Dedifferentiated amniotic fluid mesenchymal stem cell (primary cell): Measurements from ENCODE around the gene RDH16.
A peak's percentile ranks its signal among the peaks of the same experiment; 100 is the strongest.
"Not testable (repeated sequence)": the region's sequence is repeated elsewhere in the genome, so short reads cannot be mapped to it uniquely, and the experiment has no call there.

Experiments
- DNase-seq: peaks from one replicate; pipeline ENCODE4 v3.0.0-alpha.2; 2016; ENCODE audit errors: extremely low spot score

Gene RDH16

GRCh38 chr12:56988207-56988739 lies 30.9 kb upstream of the RDH16 start:
- DNase-seq: no peak

- peak; percentile 73 for DNase-seq
Measured at GRCh38 chr12:56987551-56988053, 30.2 kb upstream of the RDH16 start.

GRCh38 chr12:56987011-56987410 lies 29.6 kb upstream of the RDH16 start:
- DNase-seq: no peak

GRCh38 chr12:56985714-56986113 lies 28.3 kb upstream of the RDH16 start:
- DNase-seq: not testable (repeated sequence)

- DNase-seq: no peak
Measured at GRCh38 chr12:56983386-56983785, 26.0 kb upstream of the RDH16 start.

- not testable (repeated sequence) for DNase-seq
Measured at GRCh38 chr12:56982578-56983236, 25.3 kb upstream of the RDH16 start.

GRCh38 chr12:56980941-56981530 lies 23.6 kb upstream of the RDH16 start:
- no peak for DNase-seq

GRCh38 chr12:56980268-56980667 lies 22.9 kb upstream of the RDH16 start:
- no peak for DNase-seq

- no peak for DNase-seq
Measured at GRCh38 chr12:56979628-56980027, 22.2 kb upstream of the RDH16 start.

GRCh38 chr12:56978397-56979138 lies 21.2 kb upstream of the RDH16 start:
- DNase-seq: no peak

- not testable (repeated sequence) for DNase-seq
Measured at GRCh38 chr12:56977361-56977760, 20.0 kb upstream of the RDH16 start.

- DNase-seq: not testable (repeated sequence)
Measured at GRCh38 chr12:56974224-56974623, 16.8 kb upstream of the RDH16 start.

GRCh38 chr12:56968910-56969309 lies 11.5 kb upstream of the RDH16 start:
- not testable (repeated sequence) for DNase-seq

GRCh38 chr12:56965997-56966642 lies 8.7 kb upstream of the RDH16 start:
- DNase-seq: not testable (repeated sequence)

GRCh38 chr12:56965124-56965523 lies 7.7 kb upstream of the RDH16 start:
- DNase-seq: not testable (repeated sequence)

- not testable (repeated sequence) for DNase-seq
Measured at GRCh38 chr12:56963557-56963956, 6.1 kb upstream of the RDH16 start.

GRCh38 chr12:56962247-56962646 lies 4.8 kb upstream of the RDH16 start:
- DNase-seq: not testable (repeated sequence)

GRCh38 chr12:56958422-56958821 lies 1.0 kb upstream of the RDH16 start:
- no peak for DNase-seq

- no peak for DNase-seq
Measured at GRCh38 chr12:56955631-56956256, 1.7 kb downstream of the RDH16 start.

- DNase-seq: no peak
Measured at GRCh38 chr12:56954958-56955355, 2.5 kb downstream of the RDH16 start.
